GM10266 (cell line): ENCODE measurements around the gene NT5C1A.

Experiments
- DNase-seq: peaks from one replicate; pipeline ENCODE4 v3.0.0; 2012; ENCODE audit errors: extremely low spot score
- CTCF ChIP-seq: IDR thresholded peaks from 2 replicates; pipeline ENCODE4 v1.5.1; 2012; ENCODE audit warnings: mild to moderate bottlenecking, low read depth; ENCODE audit not compliant: control insufficient read depth, insufficient read depth; ENCODE audit errors: missing control alignments

NT5C1A gene

DNA sequence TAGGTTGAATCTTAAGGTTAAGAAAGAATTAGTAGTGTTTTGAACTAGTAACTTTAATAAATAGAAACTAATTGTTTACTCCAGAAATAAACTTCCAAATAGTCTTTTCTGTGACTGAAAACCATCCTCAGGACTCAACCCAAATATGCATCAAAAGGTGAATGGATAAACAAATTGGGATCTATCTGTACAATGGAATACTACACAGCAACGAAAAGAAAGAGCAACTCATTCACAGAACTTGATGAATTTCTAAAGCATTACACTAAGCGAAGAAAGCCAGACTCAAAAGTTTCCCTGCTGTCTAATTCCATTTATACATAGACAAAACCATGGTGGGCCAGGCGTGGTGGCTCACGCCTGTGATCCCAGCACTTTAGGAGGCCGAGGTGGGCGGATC, 57.4 kb downstream of the NT5C1A start:
- no peak for TF ChIP-seq CTCF
- no peak for DNase-seq

DNA sequence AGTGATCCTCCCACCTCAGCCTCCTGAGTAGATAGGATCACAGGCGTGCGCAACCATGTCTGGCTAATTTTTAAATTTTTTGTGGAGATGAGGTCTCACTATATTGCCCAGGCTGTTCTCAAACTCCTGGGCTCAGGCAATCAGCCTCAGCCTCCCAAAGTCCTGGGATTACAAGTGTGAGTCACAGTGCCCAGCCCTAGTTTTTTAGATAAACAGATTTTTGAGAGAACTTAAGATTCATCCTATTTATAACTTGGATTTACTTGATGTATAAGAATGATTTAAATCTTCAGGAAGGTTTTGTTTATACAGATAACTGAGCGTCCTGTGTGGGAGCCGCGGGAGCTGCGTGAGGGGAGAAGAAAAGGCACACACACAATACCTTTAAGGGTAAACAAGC, 58.7 kb downstream of the NT5C1A start:
- no peak for TF ChIP-seq CTCF

DNA sequence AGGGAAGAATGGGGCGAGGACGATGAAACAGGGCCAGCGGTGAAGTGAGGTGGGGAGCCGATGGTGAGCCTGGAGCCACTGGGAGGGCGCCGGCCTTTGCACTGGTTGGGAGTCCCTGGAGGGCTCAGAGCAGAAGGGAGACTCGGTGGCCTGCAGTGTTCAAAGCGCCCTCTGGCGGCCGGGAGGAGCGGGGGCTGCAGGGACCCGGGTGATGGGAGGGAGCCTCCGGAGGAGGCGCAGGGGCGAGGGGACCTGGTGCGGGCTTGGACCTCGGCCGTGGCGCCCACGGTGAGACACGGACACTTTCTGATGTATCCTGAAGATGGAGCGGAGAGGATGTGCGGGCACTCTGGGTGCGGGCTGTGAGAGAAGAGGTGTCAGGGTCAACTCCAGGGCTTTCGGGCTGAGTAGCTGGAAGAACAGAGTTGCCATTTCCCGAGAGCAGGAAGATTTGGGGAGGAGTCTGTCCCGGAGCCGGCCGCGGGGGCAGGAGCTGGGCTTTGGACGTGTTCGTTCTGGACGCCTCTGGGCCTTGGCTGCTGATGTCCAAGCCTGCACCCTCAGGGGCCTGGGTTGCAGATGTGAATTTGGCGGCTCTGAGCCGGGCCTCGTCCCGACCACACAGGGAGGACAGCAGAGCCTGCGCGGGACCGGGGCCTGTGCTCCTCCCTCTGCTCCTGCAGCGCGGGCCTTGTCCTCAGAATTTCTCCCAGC, 62.1 kb downstream of the NT5C1A start:
- peak; percentile 88 for TF ChIP-seq CTCF
- DNase-seq = peak; percentile 80

More for the DNA sequence above, 58.7 kb downstream of the NT5C1A start:
- no peak for DNase-seq
